Neural cell (in vitro differentiated cells): ENCODE data around the gene CCDC201. TPM values are rescaled to one million over a fixed set of nuclear protein-coding genes. Genes with fewer than 3 reads are reported as not detected.

Experiments used
- H2AFZ ChIP-seq: fragments of 200-600, 300-800 bp; sonication (generic), shearing (Covaris generic); 2 replicates; pipeline ENCODE4 v1.6.0; 2014; ENCODE audit warnings: low read depth, mild to moderate bottlenecking, antibody characterized with exemption, low read length, moderate library complexity
- H3F3A ChIP-seq: fragments of 200-600 bp; shearing (Covaris generic); 2 replicates; pipeline ENCODE4 v1.6.1; 2016; ENCODE audit warnings: mild to moderate bottlenecking, moderate library complexity, mixed read lengths, antibody characterized with exemption, low read length; ENCODE audit not compliant: insufficient read depth, poor library complexity, severe bottlenecking
- H3K27ac ChIP-seq: fragments of 200-600, 300-800 bp; sonication (generic), shearing (Covaris generic); 2 replicates; pipeline ENCODE4 v1.5.1; 2014; ENCODE audit warnings: mild to moderate bottlenecking, low read length, moderate library complexity
- H3K27me3 ChIP-seq: fragments of 300-800, 200-600 bp; sonication (generic), shearing (Covaris generic); 2 replicates; pipeline ENCODE4 v1.6.0; 2014; ENCODE audit warnings: mild to moderate bottlenecking, low read depth, low read length, moderate library complexity; ENCODE audit not compliant: insufficient read depth
- H3K36me3 ChIP-seq: fragments of 300-800, 200-600 bp; sonication (generic), shearing (Covaris generic); 2 replicates; pipeline ENCODE4 v1.5.1; 2014; ENCODE audit warnings: mild to moderate bottlenecking, antibody characterized with exemption, low read length, moderate library complexity; ENCODE audit not compliant: insufficient read depth
- H3K4me2 ChIP-seq: fragments of 300-800, 200-600 bp; sonication (generic), shearing (Covaris generic); 2 replicates; pipeline ENCODE4 v1.6.0; 2014; ENCODE audit warnings: mild to moderate bottlenecking, low read length
- H3K4me3 ChIP-seq: fragments of 300-800, 200-600 bp; sonication (generic), shearing (Covaris generic); 2 replicates; pipeline ENCODE4 v1.5.1; 2014; ENCODE audit warnings: mild to moderate bottlenecking, low read length, moderate library complexity
- H3K79me2 ChIP-seq: fragments of 200-600 bp; shearing (Covaris generic); replicated peaks from 2 replicates; pipeline ENCODE4 v1.6.0; 2014; ENCODE audit warnings: mild to moderate bottlenecking, low read length, moderate library complexity; ENCODE audit not compliant: insufficient read depth
- H3K9ac ChIP-seq: fragments of 300-800, 200-600 bp; sonication (generic), shearing (Covaris generic); 2 replicates; pipeline ENCODE4 v1.6.1; 2016; ENCODE audit warnings: mild to moderate bottlenecking, low read length, mixed read lengths
- H3K9me2 ChIP-seq: fragments of 200-600 bp; shearing (Covaris generic); 2 replicates; pipeline ENCODE4 v1.6.1; 2016; ENCODE audit warnings: mild to moderate bottlenecking, low read length, mixed read lengths; ENCODE audit not compliant: insufficient read depth
- H3K9me3 ChIP-seq: fragments of 200-600, 300-800 bp; sonication (generic), shearing (Covaris generic); 2 replicates; pipeline ENCODE4 v1.6.1; 2016; ENCODE audit warnings: mild to moderate bottlenecking, mixed run types, low read length, moderate library complexity, mixed read lengths
- H4K20me1 ChIP-seq: fragments of 200-600 bp; shearing (Covaris generic); 2 replicates; pipeline ENCODE4 v1.6.1; 2016; ENCODE audit warnings: mild to moderate bottlenecking, mixed run types; ENCODE audit not compliant: insufficient read depth
- EP300 ChIP-seq: fragments of 450-650 bp; conservative IDR thresholded peaks from 2 replicates; pipeline ENCODE4 v1.6.1; 2014; ENCODE audit warnings: antibody characterized with exemption, mild to moderate bottlenecking, moderate library complexity; ENCODE audit not compliant: poor library complexity, severe bottlenecking
- EZH2 ChIP-seq: fragments of 200-600, 300-800 bp; shearing (Covaris generic), sonication (generic); IDR thresholded peaks from 2 replicates; pipeline ENCODE4 v1.6.1; 2014; ENCODE audit warnings: antibody characterized with exemption, low read length, borderline replicate concordance, mild to moderate bottlenecking; ENCODE audit not compliant: insufficient read depth, poor library complexity, severe bottlenecking
- MXI1 ChIP-seq: fragments of 450-650 bp; conservative IDR thresholded peaks from 2 replicates; pipeline ENCODE4 v1.6.1; 2014; ENCODE audit warnings: antibody characterized with exemption, mild to moderate bottlenecking; ENCODE audit not compliant: poor library complexity, severe bottlenecking
- POLR2AphosphoS5 ChIP-seq: IDR thresholded peaks from 2 replicates; pipeline ENCODE4 v1.6.1; 2012
- RAD21 ChIP-seq: fragments of 450-650 bp; conservative IDR thresholded peaks from 2 replicates; pipeline ENCODE4 v1.6.1; 2014; ENCODE audit warnings: antibody characterized with exemption, mild to moderate bottlenecking, moderate library complexity
- REST ChIP-seq: IDR thresholded peaks from 2 replicates; pipeline ENCODE4 v1.6.1; 2012; ENCODE audit warnings: borderline replicate concordance
- SMC3 ChIP-seq: fragments of 450-650 bp; conservative IDR thresholded peaks from 2 replicates; pipeline ENCODE4 v1.6.1; 2014; ENCODE audit warnings: antibody characterized with exemption, mild to moderate bottlenecking, moderate library complexity; ENCODE audit not compliant: poor library complexity
- TAF1 ChIP-seq: IDR thresholded peaks from 2 replicates; pipeline ENCODE4 v1.6.1; 2012; ENCODE audit warnings: low read depth
- polyA plus RNA-seq: library from polyadenylated mRNA; depleted of rRNA; stranded (reverse); fragments of >200 nt; gene quantifications from 2 replicates; pipeline ENCODE4 v1.2.3, GENCODE V29; 2014
- TF ChIP-seq, protein P1 (sequence below): fragments of 450-650 bp; IDR thresholded peaks from 2 replicates; pipeline ENCODE4 v1.5.1; 2014; ENCODE audit warnings: antibody characterized with exemption, mild to moderate bottlenecking, moderate library complexity; ENCODE audit not compliant: poor library complexity, severe bottlenecking

Gene CCDC201
- polyA plus RNA-seq, 1 donor from 2014 or later: not detected

DNA sequence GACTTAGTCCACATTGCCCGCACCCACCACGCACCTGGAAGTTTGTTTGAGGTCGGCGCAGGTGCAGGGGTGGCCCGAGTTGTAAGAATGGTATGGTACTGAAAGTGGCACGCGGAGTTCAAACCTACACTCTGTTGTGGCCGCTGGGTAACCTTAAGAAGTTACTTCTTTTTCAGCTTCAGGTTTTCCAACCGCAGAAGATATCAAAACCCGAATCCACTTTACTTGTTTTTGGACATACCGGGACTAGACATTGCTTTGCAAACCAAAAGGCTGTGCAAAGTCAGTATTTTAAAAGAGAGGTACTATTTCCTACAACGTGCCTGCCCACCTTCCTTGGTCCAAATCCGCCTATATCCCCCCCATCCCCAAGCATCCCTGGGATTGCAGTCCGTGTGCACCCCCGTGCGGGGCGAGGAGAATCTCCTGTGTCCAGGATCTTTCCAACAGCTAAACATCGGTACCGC is 47.1 kb upstream of the CCDC201 start:
- peaks cover 3% of the 10 kb centered on the region for H3F3A ChIP-seq
- TF ChIP-seq EP300 (no peak), MXI1 (no peak), POLR2AphosphoS5 (no peak), REST (no peak), EZH2 (no peak), TAF1 (no peak), RAD21 (no peak), SMC3 (no peak)
- TF ChIP-seq, protein P1, sequence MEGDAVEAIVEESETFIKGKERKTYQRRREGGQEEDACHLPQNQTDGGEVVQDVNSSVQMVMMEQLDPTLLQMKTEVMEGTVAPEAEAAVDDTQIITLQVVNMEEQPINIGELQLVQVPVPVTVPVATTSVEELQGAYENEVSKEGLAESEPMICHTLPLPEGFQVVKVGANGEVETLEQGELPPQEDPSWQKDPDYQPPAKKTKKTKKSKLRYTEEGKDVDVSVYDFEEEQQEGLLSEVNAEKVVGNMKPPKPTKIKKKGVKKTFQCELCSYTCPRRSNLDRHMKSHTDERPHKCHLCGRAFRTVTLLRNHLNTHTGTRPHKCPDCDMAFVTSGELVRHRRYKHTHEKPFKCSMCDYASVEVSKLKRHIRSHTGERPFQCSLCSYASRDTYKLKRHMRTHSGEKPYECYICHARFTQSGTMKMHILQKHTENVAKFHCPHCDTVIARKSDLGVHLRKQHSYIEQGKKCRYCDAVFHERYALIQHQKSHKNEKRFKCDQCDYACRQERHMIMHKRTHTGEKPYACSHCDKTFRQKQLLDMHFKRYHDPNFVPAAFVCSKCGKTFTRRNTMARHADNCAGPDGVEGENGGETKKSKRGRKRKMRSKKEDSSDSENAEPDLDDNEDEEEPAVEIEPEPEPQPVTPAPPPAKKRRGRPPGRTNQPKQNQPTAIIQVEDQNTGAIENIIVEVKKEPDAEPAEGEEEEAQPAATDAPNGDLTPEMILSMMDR: no peak
- peak overlapping the region; percentile 77 for H3K9ac ChIP-seq
- peak overlapping the region; percentile 56 for H3K4me2 ChIP-seq
- H3K36me3 ChIP-seq: no peaks in the 10 kb centered on the region
- peaks cover 43% of the 10 kb centered on the region for H3K27me3 ChIP-seq
- no peaks in the 10 kb centered on the region for H3K9me2 ChIP-seq
- peak overlapping the region; percentile 83 for H3K4me3 ChIP-seq
- H3K79me2 ChIP-seq: no peaks in the 10 kb centered on the region
- no peak overlapping the region for H2AFZ ChIP-seq
- H3K9me3 ChIP-seq: no peaks in the 10 kb centered on the region
- H3K27ac ChIP-seq: no peak overlapping the region
- no peaks in the 10 kb centered on the region for H4K20me1 ChIP-seq

- H3K4me3 ChIP-seq: no peak overlapping the region
- no peak overlapping the region for H2AFZ ChIP-seq
- no peak overlapping the region for H3K27ac ChIP-seq
- no peak overlapping the region for H3K4me2 ChIP-seq
- no peaks in the 10 kb centered on the region for H3K36me3 ChIP-seq
- TF ChIP-seq MXI1: no peak
- no peak for TF ChIP-seq EP300
- no peak for TF ChIP-seq SMC3
- H3K9me2 ChIP-seq: no peaks in the 10 kb centered on the region
- no peaks in the 10 kb centered on the region for H4K20me1 ChIP-seq
- H3K9ac ChIP-seq: no peak overlapping the region
- H3F3A ChIP-seq: peaks cover 3% of the 10 kb centered on the region
- H3K79me2 ChIP-seq: no peaks in the 10 kb centered on the region
- no peaks in the 10 kb centered on the region for H3K9me3 ChIP-seq
- H3K27me3 ChIP-seq: peaks cover 43% of the 10 kb centered on the region
Measured at GRCh38 chr7:45919231-45919784, 46.4 kb upstream of the CCDC201 start.
